Right forelimb (tissue), 1 donor: ENCODE measurements around the gene HCFC1R1.
"Not testable (repeated sequence)": the region's sequence is repeated elsewhere in the genome, so short reads cannot be mapped to it uniquely, and the experiment has no call there.

Source experiments
- DNase-seq: peaks from one replicate; pipeline ENCODE4 v3.0.0-alpha.2; 2018

The HCFC1R1 gene, protein sequence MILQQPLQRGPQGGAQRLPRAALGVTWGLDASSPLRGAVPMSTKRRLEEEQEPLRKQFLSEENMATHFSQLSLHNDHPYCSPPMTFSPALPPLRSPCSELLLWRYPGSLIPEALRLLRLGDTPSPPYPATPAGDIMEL

DNA sequence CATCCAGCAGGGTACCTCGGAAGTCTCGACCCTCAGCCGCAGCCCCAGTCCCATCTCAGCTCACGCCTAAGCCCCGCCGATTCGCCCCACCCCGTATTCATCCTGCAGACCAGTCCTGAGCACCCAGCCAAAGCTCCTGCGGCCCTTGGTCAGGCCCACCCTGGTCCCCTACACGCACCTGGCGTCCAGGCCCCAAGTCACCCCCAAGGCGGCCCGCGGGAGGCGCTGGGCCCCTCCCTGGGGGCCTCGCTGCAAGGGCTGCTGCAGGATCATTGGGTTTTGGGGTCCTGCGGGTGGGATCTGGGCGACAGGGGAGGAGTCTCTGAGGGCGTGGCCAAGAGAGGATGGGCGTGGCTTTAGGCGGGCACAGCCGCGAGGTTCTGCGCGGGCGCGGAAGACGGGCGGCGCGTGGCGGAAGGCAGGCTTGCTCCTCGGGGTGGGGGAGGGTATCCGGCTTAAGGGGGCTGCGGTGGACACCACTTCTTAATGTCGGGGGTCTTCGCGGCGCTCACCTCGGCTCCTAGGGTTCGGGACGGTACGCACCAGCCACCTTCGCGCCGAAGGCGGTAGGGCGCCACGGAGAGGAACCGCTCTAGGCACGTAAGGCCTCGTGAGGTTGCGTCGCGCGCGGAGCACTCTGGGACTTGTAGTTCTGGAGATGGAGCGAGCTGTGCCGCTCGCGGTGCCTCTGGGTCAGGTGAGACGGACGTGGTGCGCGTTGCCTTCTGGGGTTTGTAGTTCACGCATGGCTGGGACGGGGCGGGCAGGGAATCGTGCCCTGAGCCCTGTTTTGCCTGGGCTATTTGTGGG lies at the start of gene HCFC1R1, which contains the start of gene THOC6:
TSS of gene HCFC1R1 (minus strand) at position 274 of the 810 bp plus-strand sequence. CDS start at position 273, 1 bp downstream.
TSS of gene THOC6 (plus strand) at position 367 of the 810 bp plus-strand sequence. CDS start at position 659, 292 bp downstream.
- peak; percentile 96 for DNase-seq

GRCh38 chr16:3073448-3073847 lies 49.7 kb upstream of the HCFC1R1 start:
- DNase-seq = no peak

DNA sequence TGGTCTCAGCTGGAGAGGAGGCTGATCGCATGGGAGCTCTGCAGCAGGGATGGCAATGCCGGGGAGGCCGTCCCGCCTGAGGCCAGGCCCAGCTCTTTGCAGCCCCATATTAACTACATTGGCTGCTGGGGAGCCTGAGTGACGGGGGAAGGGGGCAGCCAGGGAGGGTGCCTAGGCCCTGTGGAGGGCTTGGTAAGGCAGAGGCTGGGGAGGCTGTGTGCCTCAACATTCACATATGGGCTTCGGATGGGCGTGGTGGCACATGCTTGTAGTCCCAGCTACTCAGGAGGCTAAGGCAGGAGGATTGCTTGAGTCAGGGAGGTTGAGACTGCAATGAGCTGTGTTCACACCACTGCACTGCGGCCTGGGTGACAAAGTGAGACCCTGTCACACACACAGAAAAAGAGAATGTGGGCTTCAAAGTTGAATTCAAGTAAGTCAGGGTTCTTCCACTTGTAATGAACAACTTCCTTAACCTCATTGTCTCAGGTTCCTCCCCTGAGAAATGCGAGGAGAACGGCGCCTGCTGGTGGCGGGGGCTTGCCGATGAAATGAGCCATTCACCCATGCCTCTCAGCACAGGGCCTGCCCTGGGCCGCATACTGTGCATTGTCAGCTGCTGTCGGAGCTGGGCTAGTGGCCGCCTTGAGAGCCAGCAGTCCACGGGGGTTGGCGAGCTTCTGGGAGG lies 49.0 kb upstream of the HCFC1R1 start:
- DNase-seq = not testable (repeated sequence)

- DNase-seq = not testable (repeated sequence)
Observed at GRCh38 chr16:3072148-3072547, 48.4 kb upstream of the HCFC1R1 start.

GRCh38 chr16:3071655-3072054 lies 47.9 kb upstream of the HCFC1R1 start:
- no peak for DNase-seq

DNA sequence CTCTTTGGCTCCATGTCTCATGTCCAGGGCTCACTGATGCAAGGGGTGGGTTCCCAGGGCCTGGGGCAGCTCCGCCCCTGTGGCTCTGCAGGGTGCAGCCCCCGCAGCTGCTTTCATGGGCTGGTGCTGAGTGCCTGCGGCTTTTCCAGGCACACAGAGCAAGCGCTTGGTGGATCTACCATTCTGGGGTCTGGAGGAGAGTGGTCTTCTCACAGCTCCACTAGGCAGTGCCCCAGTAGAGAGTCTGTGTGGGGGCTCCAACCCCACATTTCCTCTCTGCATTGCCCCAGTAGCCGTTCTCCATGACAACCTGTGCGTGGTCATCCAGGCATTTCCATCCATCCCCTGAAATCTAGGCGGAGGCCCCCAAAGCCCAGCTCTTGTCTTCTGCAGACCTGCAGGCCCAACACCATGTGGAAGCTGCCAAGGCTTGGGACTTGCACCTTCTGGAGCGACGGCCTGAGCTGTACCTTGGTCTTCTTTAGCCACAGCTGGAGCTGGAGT lies 46.9 kb upstream of the HCFC1R1 start:
- DNase-seq = no peak

- not testable (repeated sequence) for DNase-seq
Observed at GRCh38 chr16:3069146-3069545, 45.4 kb upstream of the HCFC1R1 start.

DNA sequence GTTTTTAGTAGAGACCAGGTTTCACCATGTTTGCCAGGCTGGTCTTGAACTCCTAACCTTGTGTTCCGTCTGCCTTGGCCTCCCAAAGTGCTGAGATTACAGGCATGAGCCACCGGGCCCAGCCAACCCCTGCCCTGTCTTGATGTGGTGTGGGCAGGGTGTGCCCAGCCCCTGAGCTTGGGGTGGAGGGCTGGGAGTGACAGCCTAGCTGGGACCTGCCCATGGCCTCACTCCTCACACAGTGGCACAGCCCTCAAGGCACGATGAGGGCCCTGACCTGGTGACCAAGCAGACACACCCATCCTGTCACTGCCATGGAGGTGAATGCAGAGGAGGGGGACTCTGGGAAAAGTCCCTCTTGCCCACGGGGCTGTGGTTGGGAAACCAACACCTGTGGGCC lies 44.7 kb upstream of the HCFC1R1 start:
- no peak for DNase-seq

DNA sequence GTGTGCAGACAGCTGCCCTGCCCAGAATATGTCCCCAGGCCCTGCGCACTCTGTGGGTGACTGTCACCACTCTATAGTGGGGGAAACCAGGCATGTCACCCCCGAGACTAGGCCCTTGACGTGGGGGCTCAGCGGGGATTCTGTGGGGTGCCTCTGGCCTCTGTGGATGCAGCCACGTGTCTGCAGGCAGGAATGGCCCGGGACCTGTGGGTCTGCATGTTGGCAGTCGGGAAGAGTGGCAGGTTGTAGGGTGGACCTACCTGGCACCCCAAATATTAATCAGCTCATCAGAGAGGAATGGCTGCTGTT lies 42.7 kb upstream of the HCFC1R1 start:
- no peak for DNase-seq

DNA sequence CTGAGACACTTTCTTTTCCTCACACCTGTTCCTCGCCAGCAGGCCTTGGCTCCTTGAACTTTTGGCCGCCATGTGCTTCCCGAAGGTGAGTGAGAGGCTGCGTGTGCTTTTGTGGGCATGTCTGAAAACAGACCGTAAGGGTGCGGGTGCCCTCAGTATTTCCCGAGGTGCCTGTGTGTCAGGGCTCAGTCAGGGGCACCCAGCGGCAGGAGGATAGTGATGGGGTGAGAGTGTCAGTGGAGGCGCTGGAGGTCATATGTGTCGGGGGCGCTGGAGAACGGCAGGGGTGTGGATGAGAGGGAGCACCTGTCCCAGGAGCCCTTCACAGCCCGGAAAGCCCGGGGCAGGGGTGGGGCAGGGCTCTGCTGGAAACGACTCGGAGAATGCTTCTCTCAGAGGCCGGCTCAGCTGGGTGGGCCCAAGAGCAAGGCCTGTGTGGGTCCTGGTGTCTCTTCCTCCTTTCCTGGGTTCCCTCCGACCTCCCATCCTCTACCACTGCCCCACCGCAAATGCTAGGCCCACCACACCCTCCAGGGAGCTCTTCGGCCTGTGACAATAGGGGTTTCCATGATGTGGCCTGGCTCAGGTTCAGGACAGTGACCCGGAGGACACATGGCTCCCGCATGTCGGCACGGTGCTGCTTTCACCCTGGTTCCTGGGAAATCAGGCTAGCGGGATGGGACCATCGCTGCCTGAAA lies 42.1 kb upstream of the HCFC1R1 start:
- no peak for DNase-seq

- peak; percentile 74 for DNase-seq
Observed at GRCh38 chr16:3065069-3065741, 41.5 kb upstream of the HCFC1R1 start, which contains the start of gene IL32. TSS of gene IL32 (plus strand) at chr16:3065640. CDS start at chr16:3065812, 172 bp downstream.

GRCh38 chr16:3063625-3064386 lies 40.1 kb upstream of the HCFC1R1 start:
- no peak for DNase-seq

GRCh38 chr16:3062553-3062952 lies 38.8 kb upstream of the HCFC1R1 start:
- DNase-seq = no peak

- no peak for DNase-seq
Observed at GRCh38 chr16:3060339-3061127, 36.8 kb upstream of the HCFC1R1 start.

- DNase-seq = no peak
Observed at GRCh38 chr16:3059723-3060242, 36.0 kb upstream of the HCFC1R1 start.

- DNase-seq = peak; percentile 92
Observed at GRCh38 chr16:3059041-3059722, 35.4 kb upstream of the HCFC1R1 start.

DNA sequence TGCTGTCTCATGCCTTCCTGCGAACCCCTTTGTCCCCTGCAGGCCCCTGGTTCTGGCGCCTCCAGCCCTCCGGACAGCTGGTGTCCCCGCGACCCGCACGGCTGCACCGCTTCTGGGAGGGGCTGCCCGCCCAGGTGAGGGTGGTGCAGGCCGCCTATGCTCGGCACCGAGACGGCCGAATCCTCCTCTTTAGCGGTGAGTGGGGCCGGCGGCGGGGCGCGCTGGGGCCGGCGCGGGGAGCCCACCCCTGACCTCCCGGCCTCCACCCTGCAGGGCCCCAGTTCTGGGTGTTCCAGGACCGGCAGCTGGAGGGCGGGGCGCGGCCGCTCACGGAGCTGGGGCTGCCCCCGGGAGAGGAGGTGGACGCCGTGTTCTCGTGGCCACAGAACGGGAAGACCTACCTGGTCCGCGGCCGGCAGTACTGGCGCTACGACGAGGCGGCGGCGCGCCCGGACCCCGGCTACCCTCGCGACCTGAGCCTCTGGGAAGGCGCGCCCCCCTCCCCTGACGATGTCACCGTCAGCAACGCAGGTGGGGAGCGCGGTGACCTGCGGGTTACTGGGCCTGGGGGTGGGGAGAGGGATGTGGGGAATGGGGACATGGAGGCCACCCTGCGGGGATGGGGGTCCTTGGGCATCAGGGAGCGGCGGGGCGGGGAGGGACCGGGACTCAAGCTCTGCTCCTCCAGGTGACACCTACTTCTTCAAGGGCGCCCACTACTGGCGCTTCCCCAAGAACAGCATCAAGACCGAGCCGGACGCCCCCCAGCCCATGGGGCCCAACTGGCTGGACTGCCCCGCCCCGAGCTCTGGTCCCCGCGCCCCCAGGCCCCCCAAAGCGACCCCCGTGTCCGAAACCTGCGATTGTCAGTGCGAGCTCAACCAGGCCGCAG lies 34.6 kb upstream of the HCFC1R1 start:
- no peak for DNase-seq
